ENCODE data around the gene TK2. TPM values are rescaled to one million over a fixed set of nuclear protein-coding genes. Genes with fewer than 3 reads are reported as not detected.
"Not testable (repeated sequence)": the region's sequence is repeated elsewhere in the genome, so short reads cannot be mapped to it uniquely, and the experiment has no call there.

The TK2 gene
- polyA plus RNA-seq, 1 experiment = 42.7 TPM

GRCh38 chr16:66469947-66470546, 79.9 kb downstream of the TK2 start:
- Histone ChIP-seq H3K4me3 (ENCODE audit: low read depth, low read length) (no peak overlapping the region), H3K36me3 (ENCODE audit: control insufficient read depth, insufficient read depth, low read length) (no peaks in the 10 kb centered on the region), H3K27me3 (ENCODE audit: control insufficient read depth, insufficient read depth, low read length) (peaks cover 10% of the 10 kb centered on the region)
- ChIA-PET POLR2A (no interaction called here), CTCF (interaction anchor here (1.7 to 2.6 kb wide), 2 partner anchors 8 to 17 kb away, joined by 6 to 13 read pairs; no protein-coding TSS in a partner anchor)
- no peak for DNase-seq (ENCODE audit: low read depth)
- no peak for TF ChIP-seq CTCF (IDR thresholded peaks at IDR 0.05; ENCODE audit: insufficient read depth, low read depth, low read length)

GRCh38 chr16:66469291-66469946, 80.5 kb downstream of the TK2 start:
- no peaks in the 10 kb centered on the region for H3K36me3 ChIP-seq (ENCODE audit: control insufficient read depth, insufficient read depth, low read length)
- no peak for TF ChIP-seq CTCF (IDR thresholded peaks at IDR 0.05; ENCODE audit: insufficient read depth, low read depth, low read length)
- no peak overlapping the region for H3K4me3 ChIP-seq (ENCODE audit: low read depth, low read length)
- POLR2A ChIA-PET = no interaction called here
- peaks cover 10% of the 10 kb centered on the region for H3K27me3 ChIP-seq (ENCODE audit: control insufficient read depth, insufficient read depth, low read length)
- DNase-seq (ENCODE audit: low read depth) = no peak
- CTCF ChIA-PET = interaction anchor here (1.3 to 2.6 kb wide), 3 partner anchors 8 to 26 kb away, joined by 3 to 13 read pairs (median 6); no protein-coding TSS in a partner anchor

DNA sequence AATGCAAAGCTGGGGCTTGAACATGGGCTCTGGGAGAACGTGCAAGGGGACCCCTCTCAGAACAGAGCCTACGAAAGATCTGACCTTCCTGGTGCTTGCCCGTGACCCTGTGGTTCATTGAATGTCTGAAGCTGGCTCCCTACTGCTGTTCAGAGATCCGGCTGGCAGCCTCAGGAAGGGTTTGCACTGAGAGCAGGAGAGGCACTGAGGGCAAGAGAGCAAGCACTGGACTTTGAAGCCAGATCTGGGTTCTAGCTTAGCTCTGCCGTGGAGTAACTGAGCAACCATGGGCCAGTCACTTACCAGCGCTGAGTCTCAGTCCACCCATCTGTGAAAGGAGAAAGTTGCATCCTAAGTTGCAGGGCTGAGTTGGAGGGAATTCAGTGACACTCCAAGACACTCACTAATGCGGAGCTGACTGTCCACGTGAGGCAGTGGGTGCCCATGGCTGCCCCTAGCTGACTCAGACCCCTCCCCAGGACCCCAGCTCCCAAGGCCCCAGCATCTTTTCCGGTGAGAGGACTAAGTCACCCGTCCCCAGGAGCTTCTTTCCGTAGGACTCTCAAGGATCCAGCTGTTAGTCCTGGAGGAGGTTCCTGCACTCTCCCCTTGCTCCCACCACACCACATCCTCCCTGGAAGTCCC, 81.5 kb downstream of the TK2 start:
- Histone ChIP-seq H3K27me3 (ENCODE audit: control insufficient read depth, insufficient read depth, low read length) (peaks cover 10% of the 10 kb centered on the region), H3K36me3 (ENCODE audit: control insufficient read depth, insufficient read depth, low read length) (no peaks in the 10 kb centered on the region), H3K4me3 (ENCODE audit: low read depth, low read length) (no peak overlapping the region)
- DNase-seq (ENCODE audit: low read depth) = no peak
- ChIA-PET POLR2A (no interaction called here), CTCF (interaction anchor here (1.1 to 2.6 kb wide), 4 partner anchors 9 to 25 kb away, joined by 3 to 13 read pairs (median 4); no protein-coding TSS in a partner anchor)
- TF ChIP-seq CTCF (IDR thresholded peaks at IDR 0.05; ENCODE audit: insufficient read depth, low read depth, low read length) = no peak

GRCh38 chr16:66467611-66468010, 82.3 kb downstream of the TK2 start:
- CTCF ChIA-PET = interaction anchor here (1.1 to 2.6 kb wide), 2 partner anchors 10 to 17 kb away, joined by 3 to 13 read pairs; no protein-coding TSS in a partner anchor
- Histone ChIP-seq H3K27me3 (ENCODE audit: control insufficient read depth, insufficient read depth, low read length) (peaks cover 11% of the 10 kb centered on the region), H3K36me3 (ENCODE audit: control insufficient read depth, insufficient read depth, low read length) (no peaks in the 10 kb centered on the region), H3K4me3 (ENCODE audit: low read depth, low read length) (no peak overlapping the region)
- DNase-seq (ENCODE audit: low read depth) = no peak
- TF ChIP-seq CTCF (IDR thresholded peaks at IDR 0.05; ENCODE audit: insufficient read depth, low read depth, low read length) = no peak
- POLR2A ChIA-PET = no interaction called here

DNA sequence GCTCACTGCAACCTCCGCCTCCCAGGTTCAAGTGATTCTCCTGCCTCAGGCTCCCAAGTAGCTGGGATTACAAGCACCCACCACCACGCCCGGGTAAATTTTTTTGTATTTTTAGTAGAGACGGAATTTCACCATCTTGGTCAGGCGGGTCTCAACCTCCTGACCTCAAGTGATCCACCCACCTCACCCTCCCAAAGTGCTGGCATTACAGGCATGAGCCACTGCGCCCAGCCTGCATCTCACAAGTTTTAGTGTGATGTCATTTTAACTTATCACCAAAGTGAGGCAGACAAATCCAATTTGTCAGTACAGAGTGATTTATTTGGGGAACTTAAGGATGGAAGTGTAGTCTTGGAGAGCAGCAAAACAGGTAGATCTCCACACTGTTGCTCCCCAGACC, 83.3 kb downstream of the TK2 start:
- CTCF ChIA-PET; DNase-seq (ENCODE audit: low read depth); H3K36me3 ChIP-seq (ENCODE audit: control insufficient read depth, insufficient read depth, low read length); POLR2A ChIA-PET; H3K4me3 ChIP-seq (ENCODE audit: low read depth, low read length): not testable (repeated sequence)
- peaks cover 13% of the 10 kb centered on the region for H3K27me3 ChIP-seq (ENCODE audit: control insufficient read depth, insufficient read depth, low read length)

- H3K4me3 ChIP-seq (ENCODE audit: low read depth, low read length); H3K36me3 ChIP-seq (ENCODE audit: control insufficient read depth, insufficient read depth, low read length); POLR2A ChIA-PET; DNase-seq (ENCODE audit: low read depth): not testable (repeated sequence)
- peaks cover 13% of the 10 kb centered on the region for H3K27me3 ChIP-seq (ENCODE audit: control insufficient read depth, insufficient read depth, low read length)
- CTCF ChIA-PET = interaction anchor here (1.1 kb wide), 1 partner anchor 13 kb away, joined by 3 read pairs; no protein-coding TSS in a partner anchor
Measured at GRCh38 chr16:66465946-66466345, 84.0 kb downstream of the TK2 start.
